A673 (cell line): ENCODE results near the gene DISP3.

ENCODE experiments used
- CTCF ChIP-seq: fragments of 300-800, 200-600 bp; sonication (generic); conservative IDR thresholded peaks from 2 replicates; pipeline ENCODE4 v1.5.1; 2017; ENCODE audit warnings: low read depth, mild to moderate bottlenecking, antibody characterized with exemption, low read length, moderate library complexity, mixed read lengths
- EZH2 ChIP-seq: fragments of 200-600 bp; sonication (generic); IDR thresholded peaks from 2 replicates; pipeline ENCODE4 v1.6.1; 2017; ENCODE audit warnings: borderline replicate concordance, low read depth, mild to moderate bottlenecking, mixed read lengths, antibody characterized with exemption, low read length; ENCODE audit not compliant: poor library complexity, severe bottlenecking

GRCh38 chr1:11522400-11523235 is 43.7 kb downstream of the DISP3 start:
- no peak for TF ChIP-seq CTCF
- no peak for TF ChIP-seq EZH2
